GM10248 (cell line): Measurements from ENCODE around the gene MRPS5.

Experiments
- CTCF ChIA-PET: fragments of 300-600 bp; sonication (Branson Sonifier 250); formaldehyde crosslinking; extraction: SDS; loops from one replicate; lab custom pipeline; 2021; ENCODE audit warnings: antibody characterized with exemption; lab: Yijun Ruan, JAX
- POLR2A ChIA-PET: fragments of 350-650 bp; sonication (Branson Sonifier 250); formaldehyde crosslinking; extraction: SDS; loops from one replicate; lab custom pipeline; 2020; ENCODE audit warnings: antibody characterized with exemption; lab: Yijun Ruan, JAX
- DNase-seq: peaks from one replicate; pipeline ENCODE4 v3.0.0; 2012; ENCODE audit errors: extremely low spot score
- CTCF ChIP-seq: IDR thresholded peaks from 2 replicates; pipeline ENCODE4 v1.5.1; 2012; ENCODE audit warnings: mild to moderate bottlenecking, low read depth; ENCODE audit errors: extremely low read depth, missing control alignments, control extremely low read depth

Gene MRPS5

DNA sequence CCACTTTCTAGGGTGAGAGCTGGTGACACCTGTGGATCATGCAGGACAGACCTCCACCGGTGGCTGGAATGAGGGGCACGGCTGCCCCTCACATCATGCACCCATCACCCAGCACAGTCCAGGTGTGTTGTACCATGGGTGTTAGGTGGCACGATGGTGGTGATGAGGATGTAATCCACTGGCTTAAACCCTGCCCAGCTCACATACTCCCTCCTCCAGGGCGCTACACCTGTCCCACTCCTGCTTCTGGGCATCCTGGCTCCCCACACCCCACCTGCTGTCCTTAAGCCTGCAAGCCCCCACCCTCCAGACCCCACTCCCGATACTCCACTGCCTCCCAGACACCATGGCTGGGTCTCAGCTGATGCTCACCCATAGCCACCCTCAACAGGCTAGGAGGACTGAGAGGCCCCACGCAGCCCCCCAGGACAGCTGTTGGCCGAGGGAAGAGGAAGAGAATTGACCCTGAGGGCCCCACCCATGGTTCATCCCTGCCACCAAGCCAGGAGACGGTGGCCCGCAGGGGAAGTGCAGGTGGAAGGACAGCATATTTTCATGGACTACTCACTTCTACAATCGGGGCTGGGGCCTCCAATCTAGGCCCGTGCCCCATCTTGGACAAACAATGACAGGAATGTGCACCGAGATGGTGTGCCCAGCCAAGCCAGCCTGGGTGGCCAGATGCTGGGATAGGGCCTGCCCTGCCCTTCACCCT is 61.8 kb downstream of the MRPS5 start:
- ChIA-PET CTCF (interaction anchor here (1.6 to 8.0 kb wide), 2 partner anchors 18 to 44 kb away, joined by 4 to 88 read pairs; no protein-coding TSS in a partner anchor), POLR2A (no interaction called here)
- TF ChIP-seq CTCF: no peak
- no peak for DNase-seq

DNA sequence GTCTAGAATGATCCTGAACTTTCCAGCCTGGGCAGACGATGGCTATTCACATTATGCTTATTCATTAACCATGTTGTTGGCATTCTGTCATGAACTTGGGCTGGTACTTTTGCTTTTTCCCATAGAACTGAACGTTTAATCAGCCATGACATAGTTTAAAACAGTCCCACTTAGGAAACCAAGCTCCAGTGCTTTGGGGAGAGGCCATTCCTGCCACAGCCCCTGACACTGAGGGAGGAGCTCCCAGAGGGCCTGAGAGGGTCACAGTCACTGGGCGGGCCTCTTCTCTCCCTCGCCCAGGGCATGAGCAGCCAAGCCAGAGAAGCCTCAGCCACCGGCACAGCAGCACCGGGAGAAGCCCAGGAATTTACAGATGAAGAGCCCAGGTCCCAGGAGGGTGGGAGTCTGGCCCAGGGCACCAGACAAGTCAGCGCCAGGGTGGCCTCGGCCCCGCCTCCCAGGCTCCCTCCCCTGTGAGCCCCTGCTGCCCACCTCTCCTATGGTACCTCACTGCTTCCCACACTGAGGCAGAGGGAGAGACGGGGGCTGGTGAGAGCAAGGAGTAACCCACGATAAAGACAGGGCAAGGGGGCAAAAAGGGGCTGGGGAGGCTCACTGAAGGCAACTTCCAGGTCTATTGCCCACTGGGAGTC is 62.5 kb downstream of the MRPS5 start:
- no peak for TF ChIP-seq CTCF
- CTCF ChIA-PET: interaction anchor here (1.4 to 9.4 kb wide), 4 partner anchors 18 to 56 kb away, joined by 3 to 141 read pairs (median 46); partner anchors contain the start of gene MAL
- DNase-seq: no peak
- POLR2A ChIA-PET: no interaction called here

DNA sequence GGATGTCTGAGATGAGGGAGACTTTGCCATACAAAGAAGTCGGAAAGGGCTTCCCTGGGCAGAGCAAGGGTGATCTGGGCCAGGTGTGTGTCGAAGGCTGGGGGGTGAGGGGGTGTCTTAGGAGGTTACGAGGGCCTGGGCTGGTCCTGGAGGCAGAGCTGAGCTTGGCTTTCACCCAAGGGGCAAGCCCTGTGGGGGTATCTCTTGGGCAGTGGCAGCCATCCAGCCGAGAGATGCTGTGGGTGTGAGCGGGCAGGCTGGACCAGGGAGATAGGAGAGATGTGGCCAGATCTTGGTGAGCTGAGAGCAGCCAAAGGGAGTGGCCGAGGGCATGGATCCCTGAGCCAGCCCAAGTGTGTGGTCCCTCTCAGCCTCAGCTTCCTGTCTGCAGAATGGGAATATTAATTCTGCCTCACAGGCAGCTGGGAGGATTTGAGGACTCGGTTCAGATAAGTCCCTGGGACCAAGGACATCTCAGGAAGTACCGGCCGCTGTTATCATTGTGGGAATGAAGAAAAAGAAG is 63.1 kb downstream of the MRPS5 start:
- no peak for DNase-seq
- no peak for TF ChIP-seq CTCF
- POLR2A ChIA-PET: no interaction called here
- CTCF ChIA-PET: interaction anchor here (1.4 to 9.4 kb wide), 4 partner anchors 19 to 56 kb away, joined by 3 to 141 read pairs (median 46); partner anchors contain the start of gene MAL

- no peak for TF ChIP-seq CTCF
- no peak for DNase-seq
- ChIA-PET CTCF (interaction anchor here (1.4 to 9.4 kb wide), 4 partner anchors 20 to 57 kb away, joined by 3 to 141 read pairs (median 46); partner anchors contain the start of gene MAL), POLR2A (no interaction called here)
Measured at GRCh38 chr2:95057535-95058370, 63.9 kb downstream of the MRPS5 start.

DNA sequence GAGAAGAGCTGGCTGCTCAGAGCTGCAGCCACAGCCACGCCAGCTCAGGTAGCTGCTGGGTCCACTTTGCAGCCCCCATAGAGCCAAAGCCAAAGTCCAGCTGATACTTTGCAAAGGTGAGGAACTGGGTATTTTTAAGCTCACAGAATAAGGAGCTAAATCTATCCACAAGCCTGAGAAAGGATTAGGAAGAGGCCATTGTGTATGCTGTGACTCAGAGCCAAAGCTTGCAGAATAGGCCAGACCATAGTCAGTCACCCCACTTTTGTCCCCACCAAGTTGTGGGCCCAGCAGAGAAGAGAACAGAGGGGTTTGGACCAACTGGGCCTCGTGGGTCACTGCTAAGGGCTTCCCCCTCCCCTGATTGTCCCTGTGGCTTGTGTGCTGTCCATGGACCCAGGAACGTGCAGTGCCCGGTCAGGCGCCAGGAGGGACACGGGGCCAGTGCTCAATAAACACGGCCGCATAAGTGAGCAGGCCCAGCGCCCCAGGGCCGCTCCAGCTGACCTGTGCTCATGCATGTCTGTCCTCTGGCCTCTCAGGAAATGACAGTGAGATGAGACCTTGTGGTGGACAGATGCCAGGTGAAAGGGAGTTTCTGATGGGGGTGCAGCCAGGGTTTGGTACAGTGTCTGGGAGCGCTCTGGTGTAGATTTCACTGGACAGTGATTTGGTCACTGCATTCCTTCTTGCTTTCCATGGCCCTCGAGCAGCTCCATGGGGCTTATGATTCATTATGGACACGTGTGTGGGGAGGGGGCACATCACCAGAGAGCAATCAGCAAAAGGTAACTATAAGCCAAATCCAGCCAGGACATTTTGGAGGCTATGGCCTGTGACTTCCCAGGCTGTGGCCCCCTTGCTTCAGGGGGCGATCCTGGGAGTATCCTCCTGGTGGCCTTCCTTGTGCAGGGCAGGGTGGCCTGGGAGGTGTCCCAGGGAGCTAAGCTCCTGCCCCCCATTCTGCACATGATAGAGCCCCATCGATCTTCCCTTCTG is 64.8 kb downstream of the MRPS5 start:
- ChIA-PET POLR2A (no interaction called here), CTCF (interaction anchor here (1.2 to 9.4 kb wide), 4 partner anchors 15 to 32 kb away, joined by 3 to 141 read pairs (median 57); partner anchors contain the start of gene MAL)
- TF ChIP-seq CTCF: no peak
- DNase-seq: no peak
